ENCODE measurements around the gene CDT1. TPM values are rescaled to one million over a fixed set of nuclear protein-coding genes. Genes with fewer than 3 reads are reported as not detected.

Gene CDT1
- total RNA-seq, 2 donors from 2014 or later: 0.71 TPM; not detected in 1

DNA sequence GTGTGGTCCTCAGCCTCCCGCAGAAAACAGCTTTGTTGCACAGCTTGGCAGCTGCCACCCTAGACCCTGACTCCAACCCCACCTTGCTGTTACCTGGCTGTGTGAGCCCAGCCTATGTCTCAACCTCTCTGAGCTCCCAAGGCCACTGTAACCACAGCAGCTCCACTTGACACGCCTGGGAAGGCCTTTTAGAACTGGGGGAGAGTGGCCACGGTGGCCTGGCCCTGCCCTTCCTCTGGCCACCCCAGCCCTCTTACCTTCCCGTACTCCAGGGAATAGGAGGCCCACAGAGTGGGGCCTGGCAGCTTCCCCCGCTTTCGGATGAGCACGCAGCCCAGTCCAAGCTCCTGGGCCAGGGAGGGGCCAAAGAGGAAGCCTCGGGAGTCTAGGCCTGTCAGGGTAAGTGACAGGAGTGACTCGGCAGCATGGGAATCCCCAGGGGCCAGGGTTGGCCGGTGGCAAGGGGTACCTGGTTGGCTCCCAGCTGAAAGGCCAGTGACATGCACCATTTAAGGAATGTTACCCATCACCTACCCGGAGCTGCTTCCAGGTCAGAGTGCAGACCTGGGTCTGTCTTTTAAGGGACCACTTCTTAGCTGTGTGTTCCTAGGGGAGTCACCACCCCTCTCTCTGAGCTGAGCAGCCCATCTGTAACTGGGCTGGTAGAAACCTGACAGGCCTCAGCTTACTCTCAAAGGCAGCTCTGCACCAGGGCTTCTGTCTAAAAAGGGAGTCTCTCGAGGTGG, 6.8 kb downstream of the CDT1 start:
- Histone ChIP-seq H3K27me3 (replicated peaks; ENCODE audit: insufficient read depth) (no peaks in the 10 kb centered on the region), H3K36me3 (peaks cover 11% of the 10 kb centered on the region), H3K9me3 (no peaks in the 10 kb centered on the region), H3K27ac (peak overlapping the region; percentile 78 to 93), H3K4me3 (peak overlapping the region; percentile 87), H3K4me1 (ENCODE audit: control insufficient read depth in 1 of 2, low read depth in 2 of 2) (peaks cover 11 to 34% of the 10 kb centered on the region in 2 donors)
- no peak for DNase-seq (ENCODE audit: low spot score)
- ATAC-seq (ENCODE audit: insufficient number of reproducible peaks, low FRiP score, low read depth): no peak
- TF ChIP-seq, protein P1, sequence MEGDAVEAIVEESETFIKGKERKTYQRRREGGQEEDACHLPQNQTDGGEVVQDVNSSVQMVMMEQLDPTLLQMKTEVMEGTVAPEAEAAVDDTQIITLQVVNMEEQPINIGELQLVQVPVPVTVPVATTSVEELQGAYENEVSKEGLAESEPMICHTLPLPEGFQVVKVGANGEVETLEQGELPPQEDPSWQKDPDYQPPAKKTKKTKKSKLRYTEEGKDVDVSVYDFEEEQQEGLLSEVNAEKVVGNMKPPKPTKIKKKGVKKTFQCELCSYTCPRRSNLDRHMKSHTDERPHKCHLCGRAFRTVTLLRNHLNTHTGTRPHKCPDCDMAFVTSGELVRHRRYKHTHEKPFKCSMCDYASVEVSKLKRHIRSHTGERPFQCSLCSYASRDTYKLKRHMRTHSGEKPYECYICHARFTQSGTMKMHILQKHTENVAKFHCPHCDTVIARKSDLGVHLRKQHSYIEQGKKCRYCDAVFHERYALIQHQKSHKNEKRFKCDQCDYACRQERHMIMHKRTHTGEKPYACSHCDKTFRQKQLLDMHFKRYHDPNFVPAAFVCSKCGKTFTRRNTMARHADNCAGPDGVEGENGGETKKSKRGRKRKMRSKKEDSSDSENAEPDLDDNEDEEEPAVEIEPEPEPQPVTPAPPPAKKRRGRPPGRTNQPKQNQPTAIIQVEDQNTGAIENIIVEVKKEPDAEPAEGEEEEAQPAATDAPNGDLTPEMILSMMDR (IDR thresholded peaks at IDR 0.05): no peak

DNA sequence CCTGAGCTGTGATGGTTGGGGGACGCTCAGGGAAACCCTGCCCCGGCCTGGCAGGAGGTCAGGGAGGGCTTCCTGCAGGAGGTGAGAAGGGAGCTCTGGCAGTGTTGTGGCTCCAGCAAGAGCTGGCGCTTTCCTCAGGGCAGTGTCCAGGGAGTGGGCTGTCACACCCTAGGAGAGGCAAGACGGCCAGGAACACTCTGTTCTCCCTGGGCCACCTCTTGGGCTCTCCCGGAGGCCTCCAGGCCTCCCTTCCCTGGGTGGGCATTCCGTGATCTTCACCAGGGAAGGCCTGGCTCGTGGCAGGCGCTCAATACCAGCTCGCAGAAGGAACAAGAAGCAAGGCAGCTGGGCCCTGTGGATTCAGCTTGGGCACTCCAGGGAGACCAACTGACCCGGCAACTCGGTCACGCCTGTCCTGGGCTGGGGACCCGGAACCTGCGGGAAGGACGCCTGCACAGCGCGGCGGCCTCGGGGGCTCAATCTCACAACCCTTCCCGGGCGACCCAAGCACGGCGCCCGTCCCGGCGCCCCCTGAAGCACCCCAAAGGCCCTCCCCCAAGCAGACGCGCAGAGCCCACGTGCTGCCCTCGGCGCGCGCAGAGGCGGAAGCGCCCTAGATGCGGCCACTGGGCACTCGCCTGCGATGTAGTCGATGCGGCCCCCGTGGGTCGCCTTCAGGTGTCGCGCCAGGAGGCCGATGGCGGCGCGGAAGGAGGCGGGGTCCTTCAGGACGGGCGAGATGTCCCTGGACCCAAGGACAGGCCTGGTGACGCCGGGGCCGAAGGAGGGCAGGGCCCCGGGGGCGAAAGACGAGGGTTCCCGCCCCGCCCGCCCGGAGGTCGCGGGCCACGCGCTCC, 7.6 kb downstream of the CDT1 start:
- Histone ChIP-seq H3K9me3 (no peaks in the 10 kb centered on the region), H3K27ac (peak overlapping the region; percentile 78 to 93), H3K4me3 (peak overlapping the region; percentile 87), H3K4me1 (ENCODE audit: control insufficient read depth in 1 of 2, low read depth in 2 of 2) (peaks cover 11 to 34% of the 10 kb centered on the region in 2 donors), H3K36me3 (peaks cover 11% of the 10 kb centered on the region), H3K27me3 (replicated peaks; ENCODE audit: insufficient read depth) (no peaks in the 10 kb centered on the region)
- peak; percentile 25 for DNase-seq (ENCODE audit: low spot score)
- ATAC-seq (ENCODE audit: insufficient number of reproducible peaks, low FRiP score, low read depth): peak; percentile 52
- TF ChIP-seq, protein P1 (IDR thresholded peaks at IDR 0.05): no peak

GRCh38 chr16:88811769-88812512, 8.4 kb downstream of the CDT1 start, which contains the start of gene APRT:
APRT (minus strand) TSS chr16:88811928; CDS start chr16:88811899, 29 bp downstream.
- H3K9me3 ChIP-seq: no peaks in the 10 kb centered on the region
- TF ChIP-seq, protein P1 (IDR thresholded peaks at IDR 0.05): peak; percentile 24
- ATAC-seq (ENCODE audit: insufficient number of reproducible peaks, low FRiP score, low read depth): peak; percentile 93
- peaks cover 11% of the 10 kb centered on the region for H3K36me3 ChIP-seq
- peak within 1 kb of the TSS; percentile 87 for H3K4me3 ChIP-seq
- H3K4me1 ChIP-seq (ENCODE audit: control insufficient read depth in 1 of 2, low read depth in 2 of 2): peaks cover 11 to 34% of the 10 kb centered on the region in 2 donors
- no peaks in the 10 kb centered on the region for H3K27me3 ChIP-seq (replicated peaks; ENCODE audit: insufficient read depth)
- H3K27ac ChIP-seq: peak within 1 kb of the TSS; percentile 78 to 93
- DNase-seq (ENCODE audit: low spot score): peak; percentile 56

DNA sequence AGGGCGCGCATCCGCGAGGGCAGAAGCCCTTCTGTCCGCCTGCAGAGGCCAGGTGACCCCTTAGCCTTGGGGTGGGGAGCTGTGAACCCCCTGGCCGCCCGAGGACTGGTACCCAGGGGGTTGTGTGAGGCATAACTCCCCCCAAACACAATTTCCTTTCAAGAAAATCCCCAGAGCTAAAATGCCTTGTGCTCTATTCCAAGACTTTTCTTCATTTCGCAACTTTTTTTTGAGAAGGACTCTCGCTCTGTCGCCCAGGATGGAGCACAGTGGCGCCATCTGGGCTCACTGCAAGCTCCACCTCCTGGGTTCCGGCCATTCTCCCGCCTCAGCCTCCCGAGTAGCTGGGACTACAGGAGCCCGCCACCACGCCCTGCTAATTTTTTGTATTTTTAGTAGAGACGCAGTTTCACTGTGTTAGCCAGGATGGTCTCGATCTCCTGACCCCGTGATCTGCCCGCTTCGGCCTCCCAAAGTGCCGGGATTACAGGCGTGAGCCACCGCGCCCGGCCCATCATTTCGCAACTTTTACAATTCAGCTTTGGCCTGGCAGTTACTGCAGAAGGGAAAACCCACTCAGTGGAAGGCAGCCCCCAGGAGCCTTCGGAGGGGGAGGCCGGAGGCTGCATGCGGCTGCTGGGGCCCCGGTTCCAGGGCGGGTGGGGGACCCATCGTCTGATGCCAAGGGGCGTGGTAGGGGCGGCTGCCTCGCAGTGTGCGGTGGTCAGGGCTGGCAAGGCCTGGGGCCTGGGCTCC, 9.1 kb downstream of the CDT1 start:
- Histone ChIP-seq H3K4me3 (peak overlapping the region; percentile 87), H3K27me3 (replicated peaks; ENCODE audit: insufficient read depth) (no peaks in the 10 kb centered on the region), H3K27ac (peak overlapping the region; percentile 78 to 93), H3K9me3 (no peaks in the 10 kb centered on the region), H3K36me3 (peaks cover 11% of the 10 kb centered on the region), H3K4me1 (ENCODE audit: control insufficient read depth in 1 of 2, low read depth in 2 of 2) (peaks cover 11 to 34% of the 10 kb centered on the region in 2 donors)
- no peak for ATAC-seq (ENCODE audit: insufficient number of reproducible peaks, low FRiP score, low read depth)
- TF ChIP-seq, protein P1 (IDR thresholded peaks at IDR 0.05): peak; percentile 1
- no peak for DNase-seq (ENCODE audit: low spot score)

Measured in thoracic aorta (tissue), 2 donors.